NCI-H345 (cell line): Measurements from ENCODE around the gene MAPK8.
"Not testable (repeated sequence)": the region's sequence is repeated elsewhere in the genome, so short reads cannot be mapped to it uniquely, and the experiment has no call there.

Experiments used
- DNase-seq: peaks from one replicate; lab custom pipeline; 2025; lab: John Stamatoyannopoulos, UW

MAPK8 gene

GRCh38 chr10:48418189-48418788, 111.8 kb downstream of the MAPK8 start:
- DNase-seq, result no peak

- DNase-seq, result no peak
Measured at GRCh38 chr10:48419714-48420113, 113.2 kb downstream of the MAPK8 start.

- DNase-seq, result not testable (repeated sequence)
Measured at GRCh38 chr10:48421862-48422261, 115.4 kb downstream of the MAPK8 start.

GRCh38 chr10:48423884-48424283, 117.4 kb downstream of the MAPK8 start:
- DNase-seq, result no peak

- DNase-seq, result no peak
Measured at GRCh38 chr10:48428896-48429295, 122.4 kb downstream of the MAPK8 start.

GRCh38 chr10:48429309-48429708, 122.8 kb downstream of the MAPK8 start:
- no peak for DNase-seq

GRCh38 chr10:48430402-48430993, 124.0 kb downstream of the MAPK8 start:
- no peak for DNase-seq

GRCh38 chr10:48431871-48432270, 125.4 kb downstream of the MAPK8 start:
- DNase-seq, result no peak

GRCh38 chr10:48437546-48437945, 131.1 kb downstream of the MAPK8 start:
- DNase-seq, result peak; percentile 8

GRCh38 chr10:48439031-48439430, 132.6 kb downstream of the MAPK8 start:
- DNase-seq, result no peak

- no peak for DNase-seq
Measured at GRCh38 chr10:48439581-48440041, 133.1 kb downstream of the MAPK8 start.

- no peak for DNase-seq
Measured at GRCh38 chr10:48440771-48441170, 134.3 kb downstream of the MAPK8 start.

GRCh38 chr10:48442090-48442808, 135.8 kb downstream of the MAPK8 start:
- no peak for DNase-seq

- no peak for DNase-seq
Measured at GRCh38 chr10:48442809-48443177, 136.3 kb downstream of the MAPK8 start.

- DNase-seq, result peak; percentile 61
Measured at GRCh38 chr10:48444266-48444665, 137.8 kb downstream of the MAPK8 start.

- peak; percentile 89 for DNase-seq
Measured at GRCh38 chr10:48444861-48445841, 138.7 kb downstream of the MAPK8 start.

GRCh38 chr10:48445932-48446331, 139.5 kb downstream of the MAPK8 start:
- DNase-seq, result no peak

GRCh38 chr10:48446785-48447184, 140.3 kb downstream of the MAPK8 start:
- no peak for DNase-seq

- no peak for DNase-seq
Measured at GRCh38 chr10:48447356-48448215, 141.1 kb downstream of the MAPK8 start.

GRCh38 chr10:48448796-48449195, 142.3 kb downstream of the MAPK8 start:
- no peak for DNase-seq
